ENCODE results near the gene ETFA.
A peak's percentile ranks its signal among the peaks of the same experiment; 100 is the strongest.

The ETFA gene

GRCh38 chr15:76340803-76341365 lies 29.6 kb upstream of the ETFA start:
- peaks cover 28 to 62% of the 10 kb centered on the region in 2 donors for H3K4me1 ChIP-seq (ENCODE audit: control insufficient read depth in 1 of 2, insufficient read depth in 2 of 2, low read length in 2 of 2)
- H3K27me3 ChIP-seq (ENCODE audit: control insufficient read depth in 1 of 2, insufficient read depth in 2 of 2, low read length in 2 of 2), result peaks cover 87 to 95% of the 10 kb centered on the region in 2 donors
- peak overlapping the region; percentile 42 to 64 for H3K4me3 ChIP-seq (ENCODE audit: low read depth in 1 of 2, low read length in 2 of 2)

GRCh38 chr15:76340198-76340802 lies 29.0 kb upstream of the ETFA start:
- peak overlapping the region; percentile 42 to 64 for H3K4me3 ChIP-seq (ENCODE audit: low read depth in 1 of 2, low read length in 2 of 2)
- no peaks in the 10 kb centered on the region for H3K36me3 ChIP-seq (ENCODE audit: control insufficient read depth in 1 of 2, insufficient read depth in 2 of 2, low read length in 2 of 2)
- peaks cover 88 to 95% of the 10 kb centered on the region in 2 donors for H3K27me3 ChIP-seq (ENCODE audit: control insufficient read depth in 1 of 2, insufficient read depth in 2 of 2, low read length in 2 of 2)
- H3K27ac ChIP-seq (ENCODE audit: low read depth, low read length), result peak overlapping the region; percentile 3
- H3K9me3 ChIP-seq (ENCODE audit: control insufficient read depth in 1 of 2, low read length in 2 of 2), result no peaks in the 10 kb centered on the region
- peaks cover 28 to 62% of the 10 kb centered on the region in 2 donors for H3K4me1 ChIP-seq (ENCODE audit: control insufficient read depth in 1 of 2, insufficient read depth in 2 of 2, low read length in 2 of 2)
- H3K9ac ChIP-seq (ENCODE audit: low read depth in 1 of 2, low read length in 2 of 2), result no peak overlapping the region

More at GRCh38 chr15:76340803-76341365, 29.6 kb upstream of the ETFA start:
- H3K27ac ChIP-seq (ENCODE audit: low read depth, low read length), result no peak overlapping the region
- no peak overlapping the region for H3K9ac ChIP-seq (ENCODE audit: low read depth in 1 of 2, low read length in 2 of 2)
- H3K9me3 ChIP-seq (ENCODE audit: control insufficient read depth in 1 of 2, low read length in 2 of 2), result no peaks in the 10 kb centered on the region
- H3K36me3 ChIP-seq (ENCODE audit: control insufficient read depth in 1 of 2, insufficient read depth in 2 of 2, low read length in 2 of 2), result no peaks in the 10 kb centered on the region

- Histone ChIP-seq H3K9ac (ENCODE audit: low read depth in 1 of 2, low read length in 2 of 2) (peak overlapping the region in 1 of 2 donors; percentile 32), H3K4me1 (ENCODE audit: control insufficient read depth in 1 of 2, insufficient read depth in 2 of 2, low read length in 2 of 2) (peaks cover 28 to 66% of the 10 kb centered on the region in 2 donors), H3K27ac (ENCODE audit: low read depth, low read length) (no peak overlapping the region), H3K36me3 (ENCODE audit: control insufficient read depth in 1 of 2, insufficient read depth in 2 of 2, low read length in 2 of 2) (no peaks in the 10 kb centered on the region), H3K9me3 (ENCODE audit: control insufficient read depth in 1 of 2, low read length in 2 of 2) (no peaks in the 10 kb centered on the region), H3K27me3 (ENCODE audit: control insufficient read depth in 1 of 2, insufficient read depth in 2 of 2, low read length in 2 of 2) (peaks cover 87 to 92% of the 10 kb centered on the region in 2 donors), H3K4me3 (ENCODE audit: low read depth in 1 of 2, low read length in 2 of 2) (peak overlapping the region; percentile 42 to 64)
These were observed 28.3 kb upstream of the ETFA start for GRCh38 chr15:76339305-76340197.

GRCh38 chr15:76338486-76339304 lies 27.4 kb upstream of the ETFA start:
- peaks cover 87 to 92% of the 10 kb centered on the region in 2 donors for H3K27me3 ChIP-seq (ENCODE audit: control insufficient read depth in 1 of 2, insufficient read depth in 2 of 2, low read length in 2 of 2)
- no peak overlapping the region for H3K9ac ChIP-seq (ENCODE audit: low read depth in 1 of 2, low read length in 2 of 2)
- H3K4me1 ChIP-seq (ENCODE audit: control insufficient read depth in 1 of 2, insufficient read depth in 2 of 2, low read length in 2 of 2), result peaks cover 28 to 66% of the 10 kb centered on the region in 2 donors
- H3K9me3 ChIP-seq (ENCODE audit: control insufficient read depth in 1 of 2, low read length in 2 of 2), result no peaks in the 10 kb centered on the region
- H3K36me3 ChIP-seq (ENCODE audit: control insufficient read depth in 1 of 2, insufficient read depth in 2 of 2, low read length in 2 of 2), result no peaks in the 10 kb centered on the region
- H3K27ac ChIP-seq (ENCODE audit: low read depth, low read length), result no peak overlapping the region
- H3K4me3 ChIP-seq (ENCODE audit: low read depth in 1 of 2, low read length in 2 of 2), result peak overlapping the region; percentile 42 to 61

- Histone ChIP-seq H3K4me3 (ENCODE audit: low read depth in 1 of 2, low read length in 2 of 2) (peak overlapping the region; percentile 56 to 62), H3K36me3 (ENCODE audit: control insufficient read depth in 1 of 2, insufficient read depth in 2 of 2, low read length in 2 of 2) (no peaks in the 10 kb centered on the region), H3K9me3 (ENCODE audit: control insufficient read depth in 1 of 2, low read length in 2 of 2) (no peaks in the 10 kb centered on the region), H3K27ac (ENCODE audit: low read depth, low read length) (no peak overlapping the region), H3K4me1 (ENCODE audit: control insufficient read depth in 1 of 2, insufficient read depth in 2 of 2, low read length in 2 of 2) (peaks cover 28 to 66% of the 10 kb centered on the region in 2 donors), H3K9ac (ENCODE audit: low read depth in 1 of 2, low read length in 2 of 2) (no peak overlapping the region), H3K27me3 (ENCODE audit: control insufficient read depth in 1 of 2, insufficient read depth in 2 of 2, low read length in 2 of 2) (peaks cover 87 to 92% of the 10 kb centered on the region in 2 donors)
These were observed 26.6 kb upstream of the ETFA start for GRCh38 chr15:76337696-76338485.

GRCh38 chr15:76337059-76337695 lies 25.9 kb upstream of the ETFA start:
- Histone ChIP-seq H3K9ac (ENCODE audit: low read depth in 1 of 2, low read length in 2 of 2) (peak overlapping the region in 1 of 2 donors; percentile 18), H3K9me3 (ENCODE audit: control insufficient read depth in 1 of 2, low read length in 2 of 2) (no peaks in the 10 kb centered on the region), H3K36me3 (ENCODE audit: control insufficient read depth in 1 of 2, insufficient read depth in 2 of 2, low read length in 2 of 2) (no peaks in the 10 kb centered on the region), H3K27me3 (ENCODE audit: control insufficient read depth in 1 of 2, insufficient read depth in 2 of 2, low read length in 2 of 2) (peaks cover 85 to 86% of the 10 kb centered on the region in 2 donors), H3K4me1 (ENCODE audit: control insufficient read depth in 1 of 2, insufficient read depth in 2 of 2, low read length in 2 of 2) (peaks cover 27 to 65% of the 10 kb centered on the region in 2 donors), H3K4me3 (ENCODE audit: low read depth in 1 of 2, low read length in 2 of 2) (peak overlapping the region; percentile 56 to 62), H3K27ac (ENCODE audit: low read depth, low read length) (peak overlapping the region; percentile 7)

- peak within 1 kb of the TSS in 1 of 2 donors; percentile 18 for H3K9ac ChIP-seq (ENCODE audit: low read depth in 1 of 2, low read length in 2 of 2)
- peaks cover 22 to 57% of the 10 kb centered on the region in 2 donors for H3K4me1 ChIP-seq (ENCODE audit: control insufficient read depth in 1 of 2, insufficient read depth in 2 of 2, low read length in 2 of 2)
- peak within 1 kb of the TSS; percentile 56 to 62 for H3K4me3 ChIP-seq (ENCODE audit: low read depth in 1 of 2, low read length in 2 of 2)
- no peaks in the 10 kb centered on the region for H3K36me3 ChIP-seq (ENCODE audit: control insufficient read depth in 1 of 2, insufficient read depth in 2 of 2, low read length in 2 of 2)
- peak within 1 kb of the TSS; percentile 7 for H3K27ac ChIP-seq (ENCODE audit: low read depth, low read length)
- H3K27me3 ChIP-seq (ENCODE audit: control insufficient read depth in 1 of 2, insufficient read depth in 2 of 2, low read length in 2 of 2), result peaks cover 78 to 79% of the 10 kb centered on the region in 2 donors
- no peaks in the 10 kb centered on the region for H3K9me3 ChIP-seq (ENCODE audit: control insufficient read depth in 1 of 2, low read length in 2 of 2)
These were observed 25.2 kb upstream of the ETFA start, which contains the start of gene ISL2 for GRCh38 chr15:76336254-76337058. TSS of gene ISL2 (plus strand) at chr15:76336773. CDS start at chr15:76336884, 111 bp downstream.

Data from duodenal mucosa (tissue), 2 donors.